Activated T-helper 9 cell treated with anti-CD3 and anti-CD28 coated beads, Interleukin-2, amount 50 U/mL, for 16 hours (primary cell): Measurements from ENCODE around the gene PLEKHH1.
"Not testable (repeated sequence)": the region's sequence is repeated elsewhere in the genome, so short reads cannot be mapped to it uniquely, and the experiment has no call there.

Experiments
- DNase-seq: peaks from one replicate; pipeline ENCODE4 v3.0.0-alpha.2; 2020; ENCODE audit warnings: low read depth

PLEKHH1 gene

GRCh38 chr14:67533754-67534085 is 630 bp downstream of the PLEKHH1 start:
- DNase-seq = no peak

DNA sequence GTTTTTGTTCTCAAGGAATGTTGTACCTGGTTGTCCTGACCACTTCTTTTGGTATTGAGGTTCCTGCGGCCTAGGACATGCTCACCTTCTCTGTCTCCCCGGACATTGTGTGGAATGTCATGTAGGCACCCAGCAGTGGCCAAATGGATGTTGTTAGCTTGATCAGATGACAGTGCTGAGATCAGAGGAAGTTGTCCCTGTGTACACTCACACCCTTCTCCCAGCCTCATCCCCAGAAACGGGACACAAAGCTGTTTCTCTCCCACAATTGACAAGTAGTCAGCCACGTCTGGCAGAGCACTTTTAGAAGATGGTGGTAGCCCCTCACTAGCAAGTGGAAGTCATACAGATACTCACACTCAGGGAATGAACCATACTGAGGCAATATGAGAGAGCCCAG is 3.0 kb downstream of the PLEKHH1 start:
- DNase-seq = no peak

- DNase-seq = no peak
Observed at GRCh38 chr14:67537736-67538135, 4.6 kb downstream of the PLEKHH1 start.

DNA sequence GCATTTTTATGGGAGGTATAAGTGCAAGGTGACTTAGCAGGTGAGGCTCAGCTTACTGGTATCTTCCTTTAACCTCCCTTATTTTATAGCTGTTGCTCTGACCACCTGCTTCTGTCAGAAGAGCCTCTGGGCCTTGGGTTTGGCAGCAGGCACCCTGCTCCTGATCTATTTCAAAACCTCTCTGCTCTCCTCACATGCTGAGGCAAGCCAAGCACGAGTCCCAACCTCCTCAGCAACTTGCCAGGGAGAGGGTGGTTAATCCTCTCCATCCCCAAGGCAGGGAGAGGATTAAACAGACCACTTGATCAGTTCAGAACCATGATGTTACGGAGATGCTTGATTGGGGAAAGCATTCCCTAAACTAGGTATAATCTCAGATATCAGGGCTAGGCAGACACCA is 5.4 kb downstream of the PLEKHH1 start:
- DNase-seq = no peak

- no peak for DNase-seq
Observed at GRCh38 chr14:67539116-67539515, 6.0 kb downstream of the PLEKHH1 start.

DNA sequence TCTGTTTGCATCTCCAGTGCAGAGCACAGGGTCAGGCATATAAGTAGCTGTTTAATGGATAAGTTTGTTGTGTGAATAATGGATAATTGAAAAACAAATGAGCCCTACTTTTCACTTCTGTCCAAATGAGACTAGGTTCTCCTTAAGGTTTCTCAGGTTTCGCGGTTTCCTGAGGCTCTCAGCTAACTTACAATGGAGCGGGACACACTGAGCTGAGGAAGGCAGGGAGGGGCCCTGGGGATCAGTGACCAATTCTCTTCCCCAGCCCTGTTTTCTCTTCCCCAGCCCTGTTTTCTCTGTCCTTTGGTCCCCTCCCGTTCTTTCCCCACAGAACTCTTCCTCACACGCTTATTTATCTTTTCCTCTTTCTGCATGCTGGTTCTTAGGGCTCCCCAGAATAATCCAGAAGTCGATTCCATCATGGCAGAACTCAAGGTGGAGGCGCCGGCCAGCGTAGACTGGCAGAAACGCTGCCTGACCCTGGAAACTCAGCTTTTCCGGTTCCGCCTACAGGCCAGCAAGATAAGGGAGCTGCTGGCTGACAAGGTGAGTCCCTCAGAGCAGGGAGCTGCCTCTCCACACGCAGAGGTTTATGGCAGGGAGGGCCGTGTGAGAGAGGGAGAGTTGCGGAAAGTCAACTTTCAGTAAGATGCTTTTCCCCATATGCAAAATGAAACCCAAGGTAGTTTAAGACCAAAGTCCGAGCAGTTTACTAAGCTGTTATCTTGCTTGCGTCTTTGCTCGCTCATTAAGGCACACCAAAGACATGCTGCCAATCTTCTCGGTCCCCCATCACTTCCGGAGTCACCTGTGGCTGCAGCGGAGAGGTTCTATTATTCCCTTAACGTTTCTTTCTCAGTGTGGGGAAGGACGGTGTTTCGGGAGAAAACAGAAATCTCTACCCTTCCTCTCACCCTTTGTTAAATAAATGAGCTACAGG is 8.6 kb downstream of the PLEKHH1 start:
- DNase-seq = no peak

DNA sequence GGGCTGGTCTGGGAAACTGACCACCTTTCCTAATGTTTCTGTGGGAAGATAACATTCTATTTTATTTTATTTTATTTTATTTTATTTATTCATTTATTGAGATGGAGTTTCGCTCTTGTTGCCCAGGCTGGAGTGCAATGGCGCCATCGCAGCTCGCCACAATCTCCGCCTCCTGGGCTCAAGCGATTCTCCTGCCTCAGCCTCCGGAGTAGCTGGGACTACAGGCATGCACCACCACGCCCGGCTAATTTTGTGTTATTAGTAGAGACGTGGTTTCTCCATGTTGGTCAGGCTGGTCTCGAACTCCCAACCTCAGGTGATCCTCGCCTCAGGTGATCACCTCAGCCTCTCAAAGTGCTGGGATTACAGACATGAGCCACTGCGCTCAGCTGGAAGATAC is 9.5 kb downstream of the PLEKHH1 start:
- DNase-seq = not testable (repeated sequence)

GRCh38 chr14:67544590-67544989 is 11.5 kb downstream of the PLEKHH1 start:
- DNase-seq = no peak

- no peak for DNase-seq
Observed at GRCh38 chr14:67547224-67547780, 14.2 kb downstream of the PLEKHH1 start.

- DNase-seq = no peak
Observed at GRCh38 chr14:67549734-67550133, 16.6 kb downstream of the PLEKHH1 start.

- no peak for DNase-seq
Observed at GRCh38 chr14:67551123-67551522, 18.0 kb downstream of the PLEKHH1 start.

GRCh38 chr14:67551940-67552339 is 18.9 kb downstream of the PLEKHH1 start:
- no peak for DNase-seq

GRCh38 chr14:67553547-67553946 is 20.5 kb downstream of the PLEKHH1 start:
- DNase-seq = no peak

DNA sequence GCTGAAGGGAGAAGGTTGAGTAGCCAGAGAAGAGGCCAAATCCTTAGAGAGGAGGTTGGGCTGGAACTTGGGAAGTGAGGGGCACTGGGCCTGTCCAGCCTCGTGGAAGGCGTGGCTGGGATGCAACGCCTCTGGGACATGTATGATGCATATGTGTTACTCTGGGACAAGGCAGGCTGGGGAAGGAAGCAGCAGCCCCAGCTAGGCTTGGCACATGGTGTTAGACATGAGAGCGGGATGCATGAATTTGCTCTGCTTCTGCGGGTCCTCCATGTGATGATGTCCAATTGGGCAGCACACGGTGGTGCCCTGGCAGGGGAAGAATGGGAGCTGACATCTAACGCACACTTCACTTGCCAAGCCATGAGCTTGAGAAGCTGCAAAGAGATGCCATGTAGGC is 21.3 kb downstream of the PLEKHH1 start:
- no peak for DNase-seq

DNA sequence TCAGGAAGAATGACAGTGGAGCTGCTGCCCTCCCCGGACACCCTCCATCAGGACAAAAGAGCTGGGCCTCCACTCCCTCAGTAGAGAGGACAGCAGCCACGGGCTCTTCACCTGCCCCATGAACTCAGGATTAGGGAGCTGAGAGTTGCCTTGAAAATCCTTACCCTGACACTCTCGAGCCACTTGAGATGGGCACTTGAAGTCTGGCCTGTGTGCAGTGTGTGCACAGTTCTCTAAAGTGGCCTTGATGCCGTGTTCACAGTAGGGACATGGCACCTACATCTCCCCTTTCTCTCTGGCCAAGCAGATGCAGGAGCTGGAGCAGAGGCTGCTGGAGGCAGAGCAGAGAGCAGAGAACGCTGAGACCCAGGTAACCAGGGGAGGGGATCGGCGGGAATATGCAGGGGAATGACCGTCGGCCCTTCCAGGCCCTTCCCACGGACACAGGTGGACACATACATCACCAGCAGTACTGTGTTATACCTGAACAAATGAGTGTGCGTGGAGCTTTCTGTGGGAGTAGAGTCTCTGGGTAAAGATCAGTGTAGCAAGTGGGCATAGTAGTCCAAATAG is 22.5 kb downstream of the PLEKHH1 start:
- DNase-seq = no peak

DNA sequence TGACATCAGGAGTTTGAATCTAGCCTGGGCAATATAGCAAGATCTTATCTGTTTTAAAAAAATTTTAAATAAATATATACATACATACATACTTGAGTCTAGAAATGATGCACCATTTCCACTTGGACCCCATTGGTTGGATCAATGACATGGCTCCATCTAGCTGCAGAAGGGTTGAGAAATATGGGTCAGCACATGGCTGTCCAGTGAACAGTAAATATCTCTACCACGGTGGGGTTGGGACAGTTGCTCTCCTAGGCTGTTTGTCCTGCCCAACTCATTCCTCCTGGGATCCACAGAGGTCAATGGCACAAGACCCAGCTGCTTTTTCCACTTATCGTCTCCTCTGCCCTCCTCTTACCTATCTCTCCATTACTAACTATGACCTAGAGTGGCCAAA is 23.6 kb downstream of the PLEKHH1 start:
- no peak for DNase-seq

GRCh38 chr14:67557118-67557517 is 24.0 kb downstream of the PLEKHH1 start:
- DNase-seq = no peak

DNA sequence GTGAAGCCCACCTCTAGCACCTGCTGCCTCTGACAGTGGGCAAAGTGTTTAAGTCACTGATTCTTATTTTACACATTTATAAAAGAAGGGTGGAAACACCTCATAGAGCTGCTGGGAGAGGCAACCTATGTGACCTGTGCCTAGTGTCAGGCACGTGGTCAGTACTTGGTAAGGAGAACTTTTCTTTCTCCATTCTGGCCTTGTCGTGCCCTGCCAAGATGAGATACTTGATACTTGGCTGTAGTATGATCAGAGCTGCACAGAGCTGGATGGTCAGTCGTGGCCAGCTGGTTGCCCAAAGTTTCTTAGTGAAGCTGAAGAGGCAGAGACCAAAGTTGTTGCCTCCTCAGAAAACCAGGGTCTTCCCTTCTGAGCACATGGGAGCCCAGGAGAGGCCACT is 24.6 kb downstream of the PLEKHH1 start:
- no peak for DNase-seq

- no peak for DNase-seq
Observed at GRCh38 chr14:67559639-67560038, 26.5 kb downstream of the PLEKHH1 start.

DNA sequence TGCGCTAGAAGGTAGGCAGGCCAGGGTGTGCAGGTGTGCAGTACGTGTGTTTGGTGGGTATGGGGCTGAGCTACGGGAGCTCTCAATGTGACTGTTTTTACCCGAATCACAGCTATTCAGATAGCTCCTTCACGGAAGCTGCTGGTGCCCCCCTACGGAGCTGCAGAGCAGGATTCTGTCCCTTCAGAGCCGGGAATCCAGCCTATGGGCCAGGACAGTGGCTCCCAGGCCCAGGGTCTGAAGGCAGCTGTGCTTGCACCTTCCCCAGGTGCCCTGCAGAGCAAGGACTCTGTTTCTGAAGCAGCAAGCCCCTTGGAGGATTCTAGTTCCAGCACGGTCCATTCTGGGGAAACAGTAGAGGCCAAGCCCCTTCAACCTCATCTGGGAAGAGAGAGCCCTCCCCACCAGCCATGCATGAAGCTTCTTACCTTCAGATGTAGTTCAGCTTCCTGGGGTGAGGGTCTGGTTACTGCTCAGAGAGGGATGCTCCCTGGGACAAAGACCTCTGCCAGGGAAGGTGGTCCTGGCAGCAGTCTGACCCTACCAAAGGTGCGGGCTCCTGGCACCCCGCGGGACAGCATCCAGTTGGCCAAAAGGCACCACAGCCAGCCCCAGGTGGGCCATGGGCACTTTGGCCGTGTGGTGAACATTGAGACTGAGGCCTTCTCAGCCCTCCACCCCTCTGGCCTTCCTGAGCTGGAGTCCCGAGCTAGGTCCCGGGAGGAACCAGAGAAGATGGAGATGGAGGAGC is 29.1 kb downstream of the PLEKHH1 start:
- DNase-seq = no peak

GRCh38 chr14:67562776-67563150 is 29.7 kb downstream of the PLEKHH1 start:
- no peak for DNase-seq

DNA sequence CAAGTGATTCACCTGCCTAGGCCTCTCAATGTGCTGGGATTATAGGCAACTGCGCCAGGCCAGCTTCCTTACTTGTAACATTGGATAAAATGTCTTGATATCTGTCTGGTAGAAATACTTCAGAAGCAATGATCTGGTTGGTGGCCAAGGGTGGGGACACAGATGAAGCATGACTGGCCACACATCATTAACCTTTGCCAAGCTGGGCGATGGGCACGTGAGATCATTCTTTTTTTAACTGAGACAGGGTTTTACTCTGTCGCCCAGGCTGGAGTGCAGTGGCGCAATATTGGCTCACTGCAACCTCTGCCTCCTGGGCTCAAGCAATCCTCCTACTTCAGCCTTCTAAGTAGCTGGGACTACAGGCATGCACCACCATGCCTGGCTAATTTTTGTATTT is 31.1 kb downstream of the PLEKHH1 start:
- DNase-seq = no peak

- no peak for DNase-seq
Observed at GRCh38 chr14:67566908-67567307, 33.8 kb downstream of the PLEKHH1 start.
